Loucy (cell line): ENCODE results near the gene CBX2.
A peak's percentile ranks its signal among the peaks of the same experiment; 100 is the strongest.

Source experiments
- H2AFZ ChIP-seq: fragments of 200-600 bp; sonication (generic); 2 replicates; pipeline ENCODE4 v1.6.0; 2016; ENCODE audit warnings: antibody characterized with exemption, mild to moderate bottlenecking, low read length, moderate library complexity
- H3F3A ChIP-seq: fragments of 200-600 bp; 2 replicates; pipeline ENCODE4 v1.6.0; 2016; ENCODE audit warnings: antibody characterized with exemption, low read depth, mild to moderate bottlenecking
- H3K27me3 ChIP-seq: fragments of 200-600 bp; sonication (generic); 2 replicates; pipeline ENCODE4 v1.6.1; 2014; ENCODE audit warnings: low read length, mild to moderate bottlenecking; ENCODE audit not compliant: insufficient read depth, poor library complexity, severe bottlenecking
- H3K36me3 ChIP-seq: fragments of 200-600 bp; sonication (generic); 2 replicates; pipeline ENCODE4 v1.6.1; 2016; ENCODE audit warnings: low read length; ENCODE audit not compliant: insufficient read depth
- H3K4me1 ChIP-seq: fragments of 200-600 bp; sonication (generic); 2 replicates; pipeline ENCODE4 v1.5.1; 2014; ENCODE audit warnings: low read length, mild to moderate bottlenecking; ENCODE audit not compliant: insufficient read depth, poor library complexity, severe bottlenecking
- H3K4me2 ChIP-seq: fragments of 200-600 bp; sonication (generic); 2 replicates; pipeline ENCODE4 v1.6.0; 2014; ENCODE audit warnings: antibody characterized with exemption, low read length, low read depth, mild to moderate bottlenecking; ENCODE audit not compliant: poor library complexity, severe bottlenecking
- H3K4me3 ChIP-seq: fragments of 200-600 bp; sonication (generic); 2 replicates; pipeline ENCODE4 v1.5.1; 2014; ENCODE audit warnings: low read length, mild to moderate bottlenecking, mixed read lengths; ENCODE audit not compliant: poor library complexity, severe bottlenecking
- H3K79me2 ChIP-seq: fragments of 200-600 bp; sonication (generic); 2 replicates; pipeline ENCODE4 v1.6.1; 2014; ENCODE audit warnings: low read length; ENCODE audit not compliant: insufficient read depth
- H3K9ac ChIP-seq: fragments of 200-600 bp; sonication (generic); 2 replicates; pipeline ENCODE4 v1.6.0; 2014; ENCODE audit warnings: mild to moderate bottlenecking, low read depth, low read length, moderate library complexity; ENCODE audit not compliant: poor library complexity, severe bottlenecking
- H3K9me2 ChIP-seq: fragments of 200-600 bp; sonication (generic); replicated peaks from 2 replicates; pipeline ENCODE4 v1.6.1; 2016; ENCODE audit warnings: low read depth, low read length, mixed read lengths
- H3K9me3 ChIP-seq: fragments of 200-600 bp; sonication (generic); 2 replicates; pipeline ENCODE4 v1.6.1; 2014; ENCODE audit warnings: mild to moderate bottlenecking, antibody characterized with exemption, low read length, low read depth; ENCODE audit not compliant: insufficient read depth
- H4K20me1 ChIP-seq: fragments of 200-600 bp; sonication (generic); 2 replicates; pipeline ENCODE4 v1.6.0; 2014; ENCODE audit warnings: antibody characterized with exemption, low read length, mild to moderate bottlenecking; ENCODE audit not compliant: insufficient read depth, poor library complexity, severe bottlenecking
- EZH2phosphoT487 ChIP-seq: fragments of 200-600 bp; IDR thresholded peaks from 2 replicates; pipeline ENCODE4 v1.6.1; 2018; ENCODE audit warnings: antibody characterized with exemption, mild to moderate bottlenecking, moderate library complexity, borderline replicate concordance
- TF ChIP-seq, protein P1 (sequence below): fragments of 200-600 bp; sonication (generic); conservative IDR thresholded peaks from 2 replicates; pipeline ENCODE4 v1.5.1; 2014; ENCODE audit warnings: mild to moderate bottlenecking, antibody characterized with exemption, low read length

CBX2 gene

GRCh38 chr17:79803997-79804855 is 26.3 kb downstream of the CBX2 start:
- Histone ChIP-seq H3K4me1 (peaks cover 72% of the 10 kb centered on the region), H3K9me3 (no peaks in the 10 kb centered on the region), H4K20me1 (no peaks in the 10 kb centered on the region), H3K79me2 (peaks cover 47% of the 10 kb centered on the region), H3F3A (0 out of 2 replicates have a peak, but pooled peaks cover 6% of the 10 kb centered on the region), H3K4me2 (peak overlapping the region; percentile 94), H3K9me2 (no peaks in the 10 kb centered on the region), H2AFZ (0 out of 2 replicates have a peak overlapping the region, but pooled peaks have one; percentile 30), H3K4me3 (peak overlapping the region; percentile 72), H3K36me3 (no peaks in the 10 kb centered on the region), H3K9ac (peak overlapping the region; percentile 86), H3K27me3 (no peaks in the 10 kb centered on the region)
- TF ChIP-seq, protein P1, sequence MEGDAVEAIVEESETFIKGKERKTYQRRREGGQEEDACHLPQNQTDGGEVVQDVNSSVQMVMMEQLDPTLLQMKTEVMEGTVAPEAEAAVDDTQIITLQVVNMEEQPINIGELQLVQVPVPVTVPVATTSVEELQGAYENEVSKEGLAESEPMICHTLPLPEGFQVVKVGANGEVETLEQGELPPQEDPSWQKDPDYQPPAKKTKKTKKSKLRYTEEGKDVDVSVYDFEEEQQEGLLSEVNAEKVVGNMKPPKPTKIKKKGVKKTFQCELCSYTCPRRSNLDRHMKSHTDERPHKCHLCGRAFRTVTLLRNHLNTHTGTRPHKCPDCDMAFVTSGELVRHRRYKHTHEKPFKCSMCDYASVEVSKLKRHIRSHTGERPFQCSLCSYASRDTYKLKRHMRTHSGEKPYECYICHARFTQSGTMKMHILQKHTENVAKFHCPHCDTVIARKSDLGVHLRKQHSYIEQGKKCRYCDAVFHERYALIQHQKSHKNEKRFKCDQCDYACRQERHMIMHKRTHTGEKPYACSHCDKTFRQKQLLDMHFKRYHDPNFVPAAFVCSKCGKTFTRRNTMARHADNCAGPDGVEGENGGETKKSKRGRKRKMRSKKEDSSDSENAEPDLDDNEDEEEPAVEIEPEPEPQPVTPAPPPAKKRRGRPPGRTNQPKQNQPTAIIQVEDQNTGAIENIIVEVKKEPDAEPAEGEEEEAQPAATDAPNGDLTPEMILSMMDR = no peak
- no peak for TF ChIP-seq EZH2phosphoT487

GRCh38 chr17:79804856-79805696 is 27.1 kb downstream of the CBX2 start:
- peak overlapping the region; percentile 72 for H3K4me3 ChIP-seq
- no peaks in the 10 kb centered on the region for H3K27me3 ChIP-seq
- H3K9me3 ChIP-seq = no peaks in the 10 kb centered on the region
- H2AFZ ChIP-seq = no peak overlapping the region
- no peaks in the 10 kb centered on the region for H4K20me1 ChIP-seq
- H3K9ac ChIP-seq = peak overlapping the region; percentile 86
- H3K9me2 ChIP-seq = no peaks in the 10 kb centered on the region
- peaks cover 39% of the 10 kb centered on the region for H3K79me2 ChIP-seq
- H3F3A ChIP-seq = 0 out of 2 replicates have a peak, but pooled peaks cover 6% of the 10 kb centered on the region
- H3K36me3 ChIP-seq = no peaks in the 10 kb centered on the region
- TF ChIP-seq, protein P1 = no peak
- no peak for TF ChIP-seq EZH2phosphoT487
- peak overlapping the region; percentile 94 for H3K4me2 ChIP-seq
- peaks cover 66% of the 10 kb centered on the region for H3K4me1 ChIP-seq

- H3K9ac ChIP-seq = peak overlapping the region; percentile 86
- H3K27me3 ChIP-seq = no peaks in the 10 kb centered on the region
- 0 out of 2 replicates have a peak, but pooled peaks cover 6% of the 10 kb centered on the region for H3F3A ChIP-seq
- TF ChIP-seq, protein P1 = no peak
- no peak for TF ChIP-seq EZH2phosphoT487
- H3K9me3 ChIP-seq = no peaks in the 10 kb centered on the region
- H3K4me3 ChIP-seq = no peak overlapping the region
- no peaks in the 10 kb centered on the region for H3K9me2 ChIP-seq
- H3K79me2 ChIP-seq = peaks cover 35% of the 10 kb centered on the region
- no peak overlapping the region for H2AFZ ChIP-seq
- H3K36me3 ChIP-seq = no peaks in the 10 kb centered on the region
- no peaks in the 10 kb centered on the region for H4K20me1 ChIP-seq
- H3K4me1 ChIP-seq = peaks cover 60% of the 10 kb centered on the region
- H3K4me2 ChIP-seq = peak overlapping the region; percentile 94
Measured at GRCh38 chr17:79806446-79806760, 28.5 kb downstream of the CBX2 start.
